ENCODE data around the gene TAF11L4.
"Not testable (repeated sequence)": the region's sequence is repeated elsewhere in the genome, so short reads cannot be mapped to it uniquely, and the experiment has no call there.

GRCh38 chr5:17517526-17517925 is 4.1 kb upstream of the TAF11L4 start:
- TF ChIP-seq, protein P1, sequence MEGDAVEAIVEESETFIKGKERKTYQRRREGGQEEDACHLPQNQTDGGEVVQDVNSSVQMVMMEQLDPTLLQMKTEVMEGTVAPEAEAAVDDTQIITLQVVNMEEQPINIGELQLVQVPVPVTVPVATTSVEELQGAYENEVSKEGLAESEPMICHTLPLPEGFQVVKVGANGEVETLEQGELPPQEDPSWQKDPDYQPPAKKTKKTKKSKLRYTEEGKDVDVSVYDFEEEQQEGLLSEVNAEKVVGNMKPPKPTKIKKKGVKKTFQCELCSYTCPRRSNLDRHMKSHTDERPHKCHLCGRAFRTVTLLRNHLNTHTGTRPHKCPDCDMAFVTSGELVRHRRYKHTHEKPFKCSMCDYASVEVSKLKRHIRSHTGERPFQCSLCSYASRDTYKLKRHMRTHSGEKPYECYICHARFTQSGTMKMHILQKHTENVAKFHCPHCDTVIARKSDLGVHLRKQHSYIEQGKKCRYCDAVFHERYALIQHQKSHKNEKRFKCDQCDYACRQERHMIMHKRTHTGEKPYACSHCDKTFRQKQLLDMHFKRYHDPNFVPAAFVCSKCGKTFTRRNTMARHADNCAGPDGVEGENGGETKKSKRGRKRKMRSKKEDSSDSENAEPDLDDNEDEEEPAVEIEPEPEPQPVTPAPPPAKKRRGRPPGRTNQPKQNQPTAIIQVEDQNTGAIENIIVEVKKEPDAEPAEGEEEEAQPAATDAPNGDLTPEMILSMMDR (IDR thresholded peaks at IDR 0.05; ENCODE audit: low read depth, low read length) = not testable (repeated sequence)
- not testable (repeated sequence) for TF ChIP-seq EZH2phosphoT487 (IDR thresholded peaks at IDR 0.05; ENCODE audit: low read depth)
